PC-9 (cell line): ENCODE results near the gene GMPR2. TPM values are rescaled to one million over a fixed set of nuclear protein-coding genes. Genes with fewer than 3 reads are reported as not detected.

ENCODE experiments used
- BruUV-seq: library from RNA; stranded (reverse); fragments of 400-500 nt; replicated peaks from 2 replicates; lab custom pipeline; 2021; lab: Mats Ljungman, UMichigan
- CTCF ChIA-PET: fragments of 300-600 bp; sonication (Branson Sonifier 250); formaldehyde crosslinking; loops from one replicate; lab custom pipeline; 2022; ENCODE audit warnings: antibody characterized with exemption; lab: Charles Lee
- POLR2A ChIA-PET: fragments of 300-600 bp; sonication (Branson Sonifier 250); formaldehyde crosslinking; loops from one replicate; lab custom pipeline; 2022; ENCODE audit warnings: antibody characterized with exemption; ENCODE audit not compliant: unreplicated experiment; lab: Charles Lee
- DNase-seq, 2 experiments: peaks; one replicate each; pipeline versions ENCODE4 v3.0.0 to v3.0.0-alpha.2; 2015 to 2022; ENCODE audit warnings: mixed read lengths in 1 of 2
- H2AFZ ChIP-seq: fragments of 200-600 bp; sonication (generic); 2 replicates; pipeline ENCODE4 v1.8.1; 2017; ENCODE audit warnings: antibody characterized with exemption
- H3F3A ChIP-seq: fragments of 200-600 bp; sonication (generic); 2 replicates; pipeline ENCODE4 v1.8.1; 2017; ENCODE audit warnings: antibody characterized with exemption, mild to moderate bottlenecking, low read depth; ENCODE audit not compliant: insufficient read depth
- H3K27ac ChIP-seq: fragments of 200-600 bp; sonication (generic); 2 replicates; pipeline ENCODE4 v1.6.1; 2016; ENCODE audit warnings: mixed run types
- H3K27me3 ChIP-seq: fragments of 200-600 bp; sonication (generic); 2 replicates; pipeline ENCODE4 v1.6.1; 2016; ENCODE audit warnings: low read depth, mixed run types; ENCODE audit not compliant: insufficient read depth
- H3K36me3 ChIP-seq: fragments of 200-600 bp; sonication (generic); 2 replicates; pipeline ENCODE4 v1.6.1; 2016; ENCODE audit warnings: low read depth, mixed run types
- H3K4me1 ChIP-seq: fragments of 200-600 bp; sonication (generic); replicated peaks from 2 replicates; pipeline ENCODE4 v1.6.1; 2016; ENCODE audit warnings: mixed run types; ENCODE audit not compliant: insufficient read depth
- H3K4me2 ChIP-seq: fragments of 200-600 bp; sonication (generic); 2 replicates; pipeline ENCODE4 v1.6.1; 2017; ENCODE audit warnings: mixed run types
- H3K4me3 ChIP-seq: fragments of 200-600 bp; sonication (generic); 2 replicates; pipeline ENCODE4 v1.6.1; 2016; ENCODE audit warnings: mixed run types
- H3K79me2 ChIP-seq: fragments of 200-600 bp; sonication (generic); 2 replicates; pipeline ENCODE4 v1.6.1; 2017; ENCODE audit warnings: low read depth, mixed run types
- H3K9me2 ChIP-seq: fragments of 200-600 bp; sonication (generic); 2 replicates; pipeline ENCODE4 v1.8.1; 2017; ENCODE audit warnings: mild to moderate bottlenecking; ENCODE audit not compliant: insufficient read depth
- H3K9me3 ChIP-seq: fragments of 200-600 bp; sonication (generic); 2 replicates; pipeline ENCODE4 v1.8.1; 2016; ENCODE audit warnings: low read depth; ENCODE audit not compliant: insufficient read depth
- H4K20me1 ChIP-seq: fragments of 200-600 bp; sonication (generic); 2 replicates; pipeline ENCODE4 v1.8.1; 2017; ENCODE audit not compliant: insufficient read depth
- EZH2 ChIP-seq: fragments of 200-600 bp; sonication (generic); IDR thresholded peaks from 2 replicates; pipeline ENCODE4 v1.8.0; 2017; ENCODE audit warnings: antibody characterized with exemption, low read depth
- intact Hi-C: fragments of 100-400 bp; cut with micrococcal nuclease; formaldehyde crosslinking; loops from one replicate; pipeline ENCODE4 v1.10.0; 2022; ENCODE audit not compliant: unreplicated experiment
- total RNA-seq: library from RNA; stranded (reverse); gene quantifications from 2 replicates; pipeline ENCODE4 v1.2.3, GENCODE V29; 2021
- TF ChIP-seq, protein P1 (sequence below): fragments of 200-600 bp; sonication (generic); conservative IDR thresholded peaks from 2 replicates; pipeline ENCODE4 v1.6.1; 2017; ENCODE audit warnings: mixed run types, antibody characterized with exemption, mild to moderate bottlenecking, moderate library complexity

The GMPR2 gene
- total RNA-seq, 1 experiment from 2014 or later = 55.3 TPM

DNA sequence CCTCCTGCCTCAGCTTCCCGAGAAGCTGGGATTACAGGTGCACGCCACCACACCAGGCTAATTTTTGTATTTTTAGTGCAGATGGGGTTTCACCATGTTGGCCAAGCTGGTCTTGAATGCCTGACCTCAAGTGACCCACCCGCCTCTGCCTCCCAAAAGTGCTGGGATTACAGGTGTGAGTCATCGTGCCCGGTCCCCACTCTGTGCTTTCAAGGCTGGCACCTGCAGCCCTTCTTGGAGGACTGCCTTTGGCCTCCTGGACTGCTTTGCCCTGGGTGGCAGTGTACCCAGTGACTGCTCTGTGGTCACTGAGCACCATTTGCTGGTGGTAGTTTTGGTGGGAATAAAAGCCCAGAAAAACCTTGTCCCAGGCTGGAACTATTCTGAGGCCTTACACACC lies 54.3 kb downstream of the GMPR2 start:
- Histone ChIP-seq H3K4me2 (no peak overlapping the region), H3K27me3 (no peaks in the 10 kb centered on the region), H3K9me2 (no peaks in the 10 kb centered on the region), H3K4me3 (no peak overlapping the region), H3K27ac (no peak overlapping the region), H3K9me3 (no peaks in the 10 kb centered on the region), H3K4me1 (no peaks in the 10 kb centered on the region), H3K36me3 (no peaks in the 10 kb centered on the region), H3F3A (no peaks in the 10 kb centered on the region), H3K79me2 (no peaks in the 10 kb centered on the region), H4K20me1 (no peaks in the 10 kb centered on the region), H2AFZ (no peak overlapping the region)
- TF ChIP-seq EZH2 = no peak
- TF ChIP-seq, protein P1, sequence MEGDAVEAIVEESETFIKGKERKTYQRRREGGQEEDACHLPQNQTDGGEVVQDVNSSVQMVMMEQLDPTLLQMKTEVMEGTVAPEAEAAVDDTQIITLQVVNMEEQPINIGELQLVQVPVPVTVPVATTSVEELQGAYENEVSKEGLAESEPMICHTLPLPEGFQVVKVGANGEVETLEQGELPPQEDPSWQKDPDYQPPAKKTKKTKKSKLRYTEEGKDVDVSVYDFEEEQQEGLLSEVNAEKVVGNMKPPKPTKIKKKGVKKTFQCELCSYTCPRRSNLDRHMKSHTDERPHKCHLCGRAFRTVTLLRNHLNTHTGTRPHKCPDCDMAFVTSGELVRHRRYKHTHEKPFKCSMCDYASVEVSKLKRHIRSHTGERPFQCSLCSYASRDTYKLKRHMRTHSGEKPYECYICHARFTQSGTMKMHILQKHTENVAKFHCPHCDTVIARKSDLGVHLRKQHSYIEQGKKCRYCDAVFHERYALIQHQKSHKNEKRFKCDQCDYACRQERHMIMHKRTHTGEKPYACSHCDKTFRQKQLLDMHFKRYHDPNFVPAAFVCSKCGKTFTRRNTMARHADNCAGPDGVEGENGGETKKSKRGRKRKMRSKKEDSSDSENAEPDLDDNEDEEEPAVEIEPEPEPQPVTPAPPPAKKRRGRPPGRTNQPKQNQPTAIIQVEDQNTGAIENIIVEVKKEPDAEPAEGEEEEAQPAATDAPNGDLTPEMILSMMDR = no peak
- intact Hi-C loops = no loop called here
- BruUV-seq = no TSS peak
- ChIA-PET CTCF (no interaction called here), POLR2A (interaction anchor here (0.6 kb wide), 1 partner anchor 13 kb away, joined by 4 read pairs; the partner anchor contains the start of genes DHRS1 and NOP9)
- no peak for DNase-seq

Other genes with a start within 250 kb of the GMPR2 start
- gene DHRS4L2, start 244.0 kb upstream of the GMPR2 start, total RNA-seq = 14.8 and 22.8 TPM in 2 replicates
- not detected in 2 replicates for gene CARMIL3, start 180.9 kb upstream of the GMPR2 start, total RNA-seq
- gene CPNE6, start 161.4 kb upstream of the GMPR2 start, total RNA-seq = not detected in 2 replicates
- 77.4 and 113 TPM in 2 replicates for gene PCK2, start 138.6 kb upstream of the GMPR2 start, total RNA-seq
- gene DCAF11, start 118.2 kb upstream of the GMPR2 start, total RNA-seq = 52.7 and 87.6 TPM in 2 replicates
- gene NRL, start 118.0 kb upstream of the GMPR2 start, total RNA-seq = 1.2 and 2.3 TPM in 2 replicates
- gene FITM1, start 102.3 kb upstream of the GMPR2 start, total RNA-seq = 0.48 and 0.72 TPM in 2 replicates
- gene PSME1, start 96.7 kb upstream of the GMPR2 start, total RNA-seq = 172 and 174 TPM in 2 replicates
- gene EMC9, start 91.3 kb upstream of the GMPR2 start, total RNA-seq = 27.4 and 37.1 TPM in 2 replicates
- gene PSME2, start 86.3 kb upstream of the GMPR2 start, total RNA-seq = 96.0 and 153 TPM in 2 replicates
- 44.6 and 60.8 TPM in 2 replicates for gene RNF31, start 85.4 kb upstream of the GMPR2 start, total RNA-seq
- gene IRF9, start 71.7 kb upstream of the GMPR2 start, total RNA-seq = 18.8 and 21.4 TPM in 2 replicates
- gene REC8, start 60.8 kb upstream of the GMPR2 start, total RNA-seq = 6.5 and 8.3 TPM in 2 replicates
- gene IPO4, start 44.1 kb upstream of the GMPR2 start, total RNA-seq = 39.0 and 44.1 TPM in 2 replicates
- 37.3 and 41.2 TPM in 2 replicates for gene TM9SF1, start 37.5 kb upstream of the GMPR2 start, total RNA-seq
- not detected in 2 replicates for gene TSSK4, start 27.2 kb upstream of the GMPR2 start, total RNA-seq
- 31.2 and 37.6 TPM in 2 replicates for gene CHMP4A, start 19.4 kb upstream of the GMPR2 start, total RNA-seq
- 8.7 and 15.3 TPM in 2 replicates for gene MDP1, start 16.9 kb upstream of the GMPR2 start, total RNA-seq
- 134 and 179 TPM in 2 replicates for gene NEDD8, start 562 bp upstream of the GMPR2 start, total RNA-seq
- gene TINF2, start 9.7 kb downstream of the GMPR2 start, total RNA-seq = 22.4 and 23.0 TPM in 2 replicates
- 7.2 and 7.5 TPM in 2 replicates for gene TGM1, start 30.2 kb downstream of the GMPR2 start, total RNA-seq
- gene RABGGTA, start 38.7 kb downstream of the GMPR2 start, total RNA-seq = 25.2 and 30.1 TPM in 2 replicates
- 37.9 and 41.4 TPM in 2 replicates for gene DHRS1, start 66.9 kb downstream of the GMPR2 start, total RNA-seq
- gene NOP9, start 66.9 kb downstream of the GMPR2 start, total RNA-seq = 24.4 and 31.1 TPM in 2 replicates
- not detected in 2 replicates for gene CIDEB, start 75.0 kb downstream of the GMPR2 start, total RNA-seq
- 15.0 and 26.1 TPM in 2 replicates for gene LTB4R2, start 77.2 kb downstream of the GMPR2 start, total RNA-seq
- gene LTB4R, start 78.6 kb downstream of the GMPR2 start, total RNA-seq = 10.3 and 16.4 TPM in 2 replicates
- 1.8 and 2.0 TPM in 2 replicates for gene ADCY4, start 102.1 kb downstream of the GMPR2 start, total RNA-seq
- 4.0 and 6.4 TPM in 2 replicates for gene RIPK3, start 107.1 kb downstream of the GMPR2 start, total RNA-seq
- gene NFATC4, start 135.3 kb downstream of the GMPR2 start, total RNA-seq = 48.3 and 76.3 TPM in 2 replicates
- 15.1 and 17.7 TPM in 2 replicates for gene NYNRIN, start 166.1 kb downstream of the GMPR2 start, total RNA-seq
- gene CBLN3, start 196.7 kb downstream of the GMPR2 start, total RNA-seq = 7.6 and 8.3 TPM in 2 replicates
- 51.5 and 53.4 TPM in 2 replicates for gene KHNYN, start 197.0 kb downstream of the GMPR2 start, total RNA-seq
- 14.8 and 17.2 TPM in 2 replicates for gene SDR39U1, start 209.8 kb downstream of the GMPR2 start, total RNA-seq